HG03469 (cell line): Measurements from ENCODE around the gene RAP1A.

ENCODE experiments used
- ATAC-seq: cut with Tn5 transposase; IDR thresholded peaks from one replicate; pipeline ENCODE4 v1.9.1; 2021; ENCODE audit warnings: mild to moderate bottlenecking, moderate library complexity, moderate number of reproducible peaks; ENCODE audit not compliant: unreplicated experiment

Gene RAP1A

DNA sequence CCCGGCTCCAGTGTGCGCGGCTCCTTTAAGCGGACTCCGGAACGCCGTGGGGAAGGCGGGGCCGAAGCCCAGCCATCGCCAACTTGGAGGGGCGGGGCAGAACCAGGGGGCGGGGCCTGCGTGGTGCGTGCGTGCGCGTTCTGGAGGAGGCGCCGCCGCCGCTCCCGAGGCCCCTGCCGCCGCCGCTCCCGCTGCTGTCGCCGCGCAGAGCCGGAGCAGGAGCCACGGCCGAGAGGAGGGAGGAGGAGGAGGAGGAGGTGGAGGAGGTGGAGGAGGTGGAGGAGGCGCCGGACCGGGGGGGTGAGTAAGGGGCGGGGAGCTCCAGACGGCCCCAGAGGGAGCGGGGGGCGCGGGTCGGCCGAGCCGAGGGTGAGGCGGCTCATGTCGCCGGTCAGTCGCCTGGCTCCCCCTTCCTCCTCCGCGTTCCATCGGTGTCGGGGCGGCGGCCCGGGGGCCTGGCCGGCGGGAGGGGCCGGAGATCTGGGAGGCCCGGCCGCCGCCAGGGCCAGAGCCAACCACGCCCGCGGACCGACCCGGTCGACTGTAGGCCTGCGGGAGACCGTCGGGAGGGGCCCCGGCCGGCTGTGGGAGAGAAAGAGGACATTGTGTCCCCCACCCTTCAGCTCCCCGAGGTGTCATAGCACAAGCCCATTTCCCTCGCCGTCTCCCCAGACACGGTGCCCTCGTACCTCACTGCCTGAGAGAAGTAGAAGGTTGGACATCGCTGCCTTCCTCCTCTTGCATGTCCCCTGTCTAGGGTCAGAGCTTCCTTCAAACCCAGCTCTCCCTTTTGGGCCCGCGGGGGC, at the start of gene RAP1A:
TSS of gene RAP1A (plus strand) at position 155 of the 806 bp plus-strand sequence. CDS start 71,572 bp downstream, outside the sequence.
- no peak for ATAC-seq

DNA sequence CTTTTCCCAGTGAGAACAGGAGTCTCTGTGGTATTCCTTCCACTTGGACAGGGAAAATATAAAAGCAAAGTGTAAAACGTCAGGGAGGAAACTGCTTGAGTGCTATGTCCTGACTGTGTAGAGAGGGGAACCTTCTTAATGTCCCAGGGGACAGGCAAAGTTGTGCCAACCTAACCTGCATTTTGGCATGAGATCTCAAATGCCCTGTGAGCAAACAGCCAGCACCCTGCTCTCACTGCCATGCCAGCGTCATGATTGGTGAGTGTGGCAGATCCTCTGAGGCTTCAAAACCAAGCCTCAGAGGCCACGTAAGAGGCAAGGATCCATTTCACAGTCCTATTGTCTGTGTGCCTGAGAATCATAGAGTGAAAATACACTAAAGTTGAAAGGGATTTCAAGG, 49.7 kb upstream of the RAP1A start:
- no peak for ATAC-seq

GRCh38 chr1:111570781-111571181, 48.8 kb upstream of the RAP1A start:
- ATAC-seq, result no peak

DNA sequence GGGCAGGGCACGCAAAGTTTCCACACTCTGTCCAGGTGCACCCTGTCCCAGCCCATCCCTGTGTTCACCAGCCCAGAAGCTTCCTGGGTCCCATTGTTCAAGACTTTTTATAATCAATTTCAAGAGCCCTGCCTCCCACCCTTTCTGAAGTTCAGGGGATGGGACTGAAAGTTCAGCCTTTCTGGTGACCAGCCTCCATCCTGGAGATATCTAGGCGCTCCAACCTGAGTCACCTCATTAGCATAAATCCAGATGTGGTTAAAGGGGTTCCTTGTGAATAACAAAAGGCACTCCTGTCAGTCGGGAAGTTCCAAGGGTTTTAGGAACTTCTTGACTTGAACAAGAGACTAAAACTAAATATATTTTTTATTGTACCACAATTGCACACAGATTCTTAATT, 48.4 kb upstream of the RAP1A start:
- ATAC-seq, result no peak

DNA sequence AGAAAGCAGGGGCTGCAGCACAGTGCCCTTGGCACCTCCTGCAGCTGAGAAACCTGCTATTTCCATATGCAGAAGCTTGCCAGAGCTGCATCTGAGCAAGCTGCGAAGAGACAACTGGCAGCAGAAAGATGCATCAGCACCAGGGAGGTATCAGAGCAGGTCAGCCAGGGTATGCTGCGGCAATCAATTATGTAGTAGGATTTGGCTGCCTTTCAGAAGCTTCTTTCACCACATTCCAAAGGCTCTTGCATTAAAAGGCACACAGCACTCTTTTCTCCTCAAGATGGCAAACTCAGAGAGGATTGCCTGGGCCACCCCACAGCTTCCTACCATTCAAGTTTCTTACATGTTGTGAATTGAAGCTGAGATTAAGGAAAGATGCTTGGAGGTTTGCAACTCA, 47.6 kb upstream of the RAP1A start:
- ATAC-seq, result no peak

DNA sequence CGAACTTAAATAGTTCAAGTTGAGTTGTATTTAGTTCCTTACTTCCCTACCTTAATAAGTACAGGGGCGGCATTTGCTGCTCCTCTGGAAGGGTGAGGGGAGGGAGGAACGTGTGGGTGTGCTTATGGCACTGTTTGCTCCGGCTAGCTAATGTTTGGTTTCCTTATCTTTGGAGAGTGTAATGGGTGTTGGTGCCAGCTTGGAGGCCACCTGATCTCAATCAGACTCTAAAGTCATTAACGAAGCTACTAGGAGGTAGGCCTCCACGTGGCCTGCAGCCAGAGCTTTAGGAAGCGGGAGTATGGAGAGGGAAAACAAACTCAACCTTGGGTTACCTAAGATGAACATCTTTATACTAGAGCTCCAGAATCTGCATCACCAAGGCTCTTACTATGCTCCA, 43.0 kb upstream of the RAP1A start:
- no peak for ATAC-seq

GRCh38 chr1:111577814-111578213, 41.8 kb upstream of the RAP1A start:
- no peak for ATAC-seq

- ATAC-seq, result no peak
These were observed 38.4 kb upstream of the RAP1A start for GRCh38 chr1:111581166-111581565.

DNA sequence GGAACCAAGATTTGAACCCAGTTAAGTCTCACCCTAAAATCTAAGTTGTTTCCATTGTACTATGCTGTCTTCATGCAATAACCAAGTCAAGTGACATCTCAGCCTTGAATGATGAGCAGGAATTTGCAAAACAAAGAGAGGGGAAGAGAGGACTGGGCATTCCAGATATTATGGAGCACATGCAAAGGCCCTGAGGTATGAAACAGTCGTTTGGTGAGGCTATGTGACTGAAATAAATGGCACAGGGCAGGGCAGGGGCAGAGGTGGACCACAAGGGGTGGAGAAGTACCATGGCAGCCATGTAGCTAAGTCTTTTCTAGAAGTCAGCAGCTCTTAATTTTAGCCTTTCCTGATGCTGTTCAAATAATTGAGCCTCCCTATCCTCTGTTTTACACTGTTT, 37.6 kb upstream of the RAP1A start:
- ATAC-seq, result no peak

- ATAC-seq, result no peak
These were observed 36.7 kb upstream of the RAP1A start for GRCh38 chr1:111582644-111583618.

GRCh38 chr1:111585447-111586086, 34.0 kb upstream of the RAP1A start:
- no peak for ATAC-seq

DNA sequence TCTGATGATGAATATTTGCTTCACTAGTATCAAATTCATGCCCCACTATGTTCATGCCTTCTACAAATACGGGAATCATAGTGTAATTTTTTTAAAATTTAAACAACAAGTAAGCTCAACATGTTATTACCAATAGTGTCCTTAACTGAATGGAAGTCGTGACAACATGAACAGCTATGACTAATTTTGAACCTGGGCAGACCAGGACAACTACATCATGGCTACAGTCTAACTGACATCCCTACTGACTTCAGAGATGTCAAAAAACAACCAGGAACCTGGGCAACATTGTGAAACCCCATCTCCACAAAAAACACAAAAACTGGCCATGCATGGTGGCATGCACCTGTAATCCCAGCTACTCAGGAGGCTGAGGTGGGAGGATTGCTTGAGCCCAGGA, 33.5 kb upstream of the RAP1A start:
- no peak for ATAC-seq

DNA sequence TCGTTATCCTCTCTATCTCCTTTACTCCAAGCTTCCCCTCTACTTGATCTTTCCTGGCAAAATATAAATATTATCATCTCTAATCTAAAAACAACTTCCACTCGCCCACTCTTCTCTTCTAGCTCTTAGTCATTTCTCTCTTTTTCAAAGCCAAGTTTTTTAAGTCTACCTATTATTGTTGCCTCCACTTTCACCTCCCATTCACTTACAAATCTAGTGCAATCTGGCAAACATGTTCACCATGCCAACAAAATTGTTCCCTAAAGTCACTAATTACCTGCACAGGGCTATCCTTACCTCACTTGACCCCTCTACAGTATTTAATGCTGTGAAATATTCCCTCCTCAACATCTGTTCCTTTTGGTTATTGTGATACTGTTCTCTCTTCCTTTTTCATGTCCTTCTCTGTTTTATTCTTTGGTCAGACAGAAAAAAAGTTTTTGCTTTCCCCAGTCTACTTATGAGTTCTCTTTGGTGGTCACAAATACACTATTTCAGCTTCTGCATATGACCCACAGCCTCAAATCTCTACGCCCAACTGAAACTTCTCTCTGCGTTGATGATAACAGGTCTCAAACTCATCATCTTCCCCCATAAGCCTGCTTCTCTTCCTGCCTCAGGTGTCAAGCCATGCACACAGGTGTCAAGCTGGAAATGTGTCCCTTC, 31.9 kb upstream of the RAP1A start:
- no peak for ATAC-seq

GRCh38 chr1:111591937-111592336, 27.7 kb upstream of the RAP1A start:
- no peak for ATAC-seq

- ATAC-seq, result peak; percentile 43
These were observed 26.9 kb upstream of the RAP1A start for GRCh38 chr1:111592389-111593361.

GRCh38 chr1:111593403-111594305, 25.9 kb upstream of the RAP1A start:
- no peak for ATAC-seq

GRCh38 chr1:111594306-111594693, 25.3 kb upstream of the RAP1A start:
- no peak for ATAC-seq

DNA sequence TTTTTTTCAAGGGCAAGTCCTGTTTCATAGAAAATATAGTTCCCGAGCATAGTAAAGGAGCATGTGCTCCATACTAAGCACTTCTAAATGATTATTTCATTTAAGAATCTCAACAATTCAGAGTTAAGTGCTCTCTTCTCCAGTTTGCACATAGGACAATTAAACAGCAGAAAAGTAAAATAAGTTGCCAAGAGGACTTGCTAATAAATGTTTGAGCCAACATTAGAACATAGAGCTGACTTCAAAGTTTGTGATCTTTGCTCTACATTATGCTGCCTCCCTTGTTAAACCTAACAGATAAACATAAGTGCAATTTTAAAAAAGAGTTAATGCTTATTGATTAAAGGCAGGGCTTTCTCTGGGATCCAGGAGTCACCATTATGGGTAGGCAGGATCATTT, 23.8 kb upstream of the RAP1A start:
- ATAC-seq, result no peak

GRCh38 chr1:111596499-111596898, 23.1 kb upstream of the RAP1A start:
- ATAC-seq, result no peak
